Kidney tubule cell (primary cell): ENCODE data around the gene DNAH11.

Source experiments
- DNase-seq: peaks from one replicate; pipeline ENCODE4 v3.0.0-alpha.2; 2018; ENCODE audit warnings: low spot score

DNAH11 gene

GRCh38 chr7:21938463-21938862 is 395.6 kb downstream of the DNAH11 start:
- no peak for DNase-seq

GRCh38 chr7:21939136-21939857 is 396.5 kb downstream of the DNAH11 start:
- peak; percentile 93 for DNase-seq

GRCh38 chr7:21939858-21940372 is 397.1 kb downstream of the DNAH11 start:
- peak; percentile 31 for DNase-seq

DNA sequence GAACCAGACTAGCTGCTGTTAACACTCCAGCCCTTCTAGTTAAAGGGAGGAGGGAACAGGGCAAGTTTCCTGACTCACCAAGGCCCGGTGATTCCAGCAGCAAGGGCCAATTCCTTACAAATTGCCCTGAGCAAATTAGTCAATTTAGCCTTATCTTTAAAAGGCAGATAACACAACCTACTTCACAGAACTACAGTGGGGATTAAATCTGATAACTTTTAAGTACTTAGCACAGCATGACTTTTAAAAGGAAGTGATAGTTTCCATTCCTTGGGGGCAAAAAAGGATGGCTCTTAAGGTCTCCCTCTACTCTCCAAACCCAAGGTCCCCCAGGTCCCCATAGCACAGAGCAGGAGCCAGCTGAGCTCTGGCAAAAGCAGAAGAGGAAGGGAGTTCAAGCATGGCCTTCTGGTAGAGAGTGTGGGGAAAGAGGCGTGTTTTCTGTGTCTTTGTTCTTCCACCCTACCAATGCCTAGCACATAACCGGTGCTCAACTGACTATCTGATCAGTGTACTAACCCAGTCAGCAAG is 398.8 kb downstream of the DNAH11 start:
- DNase-seq, result peak; percentile 29

- no peak for DNase-seq
Observed at GRCh38 chr7:21942955-21943354, 400.1 kb downstream of the DNAH11 start.

DNA sequence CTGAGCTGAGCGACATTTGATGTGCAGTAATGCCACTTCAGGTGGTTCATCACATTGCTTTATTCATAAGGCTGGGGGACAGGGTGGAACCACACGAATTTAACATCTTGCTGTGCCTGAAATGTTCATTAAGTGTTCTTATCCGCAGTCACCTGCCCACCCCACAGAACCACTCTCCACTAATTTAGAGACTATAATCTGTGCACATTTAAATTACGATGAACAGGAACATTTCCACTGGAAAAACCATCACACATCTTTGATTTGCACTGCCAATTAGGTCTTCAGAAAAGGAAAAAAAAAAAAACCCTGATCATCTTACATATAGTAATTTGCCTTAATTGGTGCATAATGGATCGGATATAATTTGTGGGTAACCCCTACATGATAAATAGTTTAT is 400.6 kb downstream of the DNAH11 start:
- DNase-seq, result no peak

DNA sequence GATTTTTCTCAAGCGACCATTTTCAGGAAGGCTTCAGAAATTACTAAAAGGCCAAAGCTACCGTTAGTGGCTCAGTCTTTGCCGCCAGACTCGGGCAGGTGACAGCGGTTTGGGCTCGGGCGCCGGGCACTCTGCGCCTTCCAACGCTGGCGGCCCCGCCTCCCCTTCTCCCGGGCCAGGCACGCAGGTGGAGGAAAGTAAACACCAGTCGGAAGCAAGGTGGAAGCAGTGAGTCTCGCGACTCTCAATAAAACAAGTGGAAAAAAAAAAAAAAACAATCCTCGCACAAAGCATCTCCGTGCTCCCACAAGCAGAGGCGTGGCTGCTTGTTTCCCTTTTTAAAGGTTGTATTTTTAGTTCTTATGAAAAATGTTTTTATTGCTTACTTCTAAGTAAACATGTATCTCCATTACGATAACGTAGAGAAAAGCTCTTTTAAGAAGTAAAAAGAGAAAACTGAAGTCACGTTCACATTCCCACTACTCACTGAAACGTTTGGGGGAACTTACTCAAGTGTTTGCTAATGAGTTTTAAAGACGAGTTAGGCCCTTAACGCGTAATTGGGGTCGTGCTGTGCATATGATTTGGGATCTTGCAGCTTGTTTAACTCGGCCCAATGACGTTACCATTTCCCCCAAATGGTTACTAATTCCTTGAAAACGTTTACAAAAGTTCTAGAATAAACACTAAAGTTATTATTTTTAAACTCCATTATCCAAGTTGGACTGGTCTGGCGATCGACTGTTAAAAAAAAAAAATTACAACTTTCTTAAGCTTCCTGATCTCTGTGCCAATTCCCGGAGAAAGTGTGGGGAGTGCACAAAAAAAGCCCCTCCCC is 402.0 kb downstream of the DNAH11 start:
- peak; percentile 62 for DNase-seq

- DNase-seq, result peak; percentile 79
Observed at GRCh38 chr7:21945454-21946221, 402.8 kb downstream of the DNAH11 start, which contains the start of gene CDCA7L. Gene CDCA7L, minus strand, starts transcription at chr7:21945899. Its CDS starts 95 bp downstream, at chr7:21945804.

GRCh38 chr7:21946222-21946709 is 403.4 kb downstream of the DNAH11 start:
- no peak for DNase-seq

DNA sequence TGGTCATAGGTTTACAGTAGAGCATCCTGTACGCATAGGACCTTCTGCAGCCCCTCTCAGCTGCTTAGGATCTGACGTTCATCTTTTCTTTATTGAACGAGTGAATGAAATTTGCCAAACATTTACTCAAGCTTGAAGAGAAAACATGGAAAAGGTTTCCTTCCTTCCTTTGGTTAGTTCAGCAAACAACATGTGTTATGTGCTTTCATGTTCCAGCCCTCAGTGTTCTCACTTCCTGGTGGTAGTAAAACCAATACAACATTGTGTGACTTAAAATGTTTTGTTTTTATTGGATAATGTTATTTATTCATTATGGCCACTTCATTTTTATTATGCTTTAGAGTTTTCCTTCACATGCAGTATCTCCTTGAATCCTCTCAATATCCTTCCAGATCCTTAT is 404.2 kb downstream of the DNAH11 start:
- no peak for DNase-seq

GRCh38 chr7:21947946-21948345 is 405.1 kb downstream of the DNAH11 start:
- no peak for DNase-seq

GRCh38 chr7:21948364-21948763 is 405.5 kb downstream of the DNAH11 start:
- no peak for DNase-seq

- no peak for DNase-seq
Observed at GRCh38 chr7:21948887-21949540, 406.2 kb downstream of the DNAH11 start.
